Trophoblast cell (in vitro differentiated cells and primary cell): Measurements from ENCODE around the gene PIGU.
"Not testable (repeated sequence)": the region's sequence is repeated elsewhere in the genome, so short reads cannot be mapped to it uniquely, and the experiment has no call there.

ENCODE experiments used
- DNase-seq, 2 donors: peaks; one replicate each; pipeline ENCODE4 v3.0.0-alpha.2; 2016
- H2AFZ ChIP-seq: 2 replicates; pipeline ENCODE4 v1.6.1; 2013; ENCODE audit warnings: low read length, moderate library complexity, mild to moderate bottlenecking; ENCODE audit not compliant: insufficient read depth, poor library complexity
- H2AK5ac ChIP-seq: 2 replicates; pipeline ENCODE4 v1.6.1; 2013; ENCODE audit warnings: mild to moderate bottlenecking, low read length
- H2BK120ac ChIP-seq: 2 replicates; pipeline ENCODE4 v1.6.1; 2013; ENCODE audit warnings: low read length, mild to moderate bottlenecking, moderate library complexity; ENCODE audit not compliant: insufficient read depth, poor library complexity
- H2BK12ac ChIP-seq: 2 replicates; pipeline ENCODE4 v1.6.1; 2013; ENCODE audit warnings: mild to moderate bottlenecking, low read length, moderate library complexity
- H2BK5ac ChIP-seq: 2 replicates; pipeline ENCODE4 v1.6.1; 2013; ENCODE audit warnings: low read length, low read depth, moderate library complexity, mild to moderate bottlenecking; ENCODE audit not compliant: poor library complexity
- H3K14ac ChIP-seq: 2 replicates; pipeline ENCODE4 v1.6.1; 2013; ENCODE audit warnings: mild to moderate bottlenecking, low read length
- H3K18ac ChIP-seq: 2 replicates; pipeline ENCODE4 v1.6.1; 2013; ENCODE audit warnings: mild to moderate bottlenecking, low read length
- H3K23ac ChIP-seq: 2 replicates; pipeline ENCODE4 v1.6.1; 2013; ENCODE audit warnings: low read length
- H3K27ac ChIP-seq: 2 replicates; pipeline ENCODE4 v1.5.1; 2013; ENCODE audit warnings: low read depth, mild to moderate bottlenecking, inconsistent platforms, low read length, moderate library complexity
- H3K27me3 ChIP-seq: 2 replicates; pipeline ENCODE4 v1.6.1; 2013; ENCODE audit warnings: inconsistent platforms, mild to moderate bottlenecking, low read length, moderate library complexity; ENCODE audit not compliant: insufficient read depth
- H3K36me3 ChIP-seq, 2 experiments: 1 replicate in 1 of 2; 2 replicates in 1 of 2; pipeline ENCODE4 v1.6.1; 2013; ENCODE audit warnings: low read length in 2 of 2, mild to moderate bottlenecking in 2 of 2, moderate library complexity in 1 of 2; ENCODE audit not compliant: insufficient read depth in 2 of 2, control insufficient read depth in 1 of 2
- H3K4ac ChIP-seq: 2 replicates; pipeline ENCODE4 v1.6.1; 2013; ENCODE audit warnings: low read depth, mild to moderate bottlenecking, low read length, moderate library complexity
- H3K4me1 ChIP-seq, 2 experiments: 1 replicate in 1 of 2; 2 replicates in 1 of 2; pipeline ENCODE4 v1.6.1; 2013; ENCODE audit warnings: low read length in 2 of 2, mild to moderate bottlenecking in 2 of 2, moderate library complexity in 1 of 2; ENCODE audit not compliant: insufficient read depth in 2 of 2, control insufficient read depth in 1 of 2
- H3K4me2 ChIP-seq: 2 replicates; pipeline ENCODE4 v1.6.1; 2013; ENCODE audit warnings: inconsistent platforms, mild to moderate bottlenecking, low read length, moderate library complexity
- H3K4me3 ChIP-seq: 2 replicates; pipeline ENCODE4 v1.5.1; 2013; ENCODE audit warnings: mild to moderate bottlenecking, low read depth, low read length, inconsistent platforms
- H3K79me1 ChIP-seq: one replicate; pipeline ENCODE4 v1.6.1; 2013; ENCODE audit warnings: low read length
- H3K79me2 ChIP-seq: 2 replicates; pipeline ENCODE4 v1.6.1; 2013; ENCODE audit warnings: low read length, mild to moderate bottlenecking; ENCODE audit not compliant: control insufficient read depth, insufficient read depth, poor library complexity
- H3K9ac ChIP-seq: 2 replicates; pipeline ENCODE4 v1.6.1; 2013; ENCODE audit warnings: mild to moderate bottlenecking, low read length
- H3K9me3 ChIP-seq: 2 replicates; pipeline ENCODE4 v1.6.1; 2013; ENCODE audit warnings: low read depth, mild to moderate bottlenecking, control low read depth, inconsistent platforms, low read length; ENCODE audit not compliant: insufficient read depth
- H4K12ac ChIP-seq: 2 replicates; pipeline ENCODE4 v1.6.1; 2013; ENCODE audit warnings: low read depth, mild to moderate bottlenecking, low read length, moderate library complexity
- H4K8ac ChIP-seq: 2 replicates; pipeline ENCODE4 v1.6.1; 2013; ENCODE audit warnings: low read depth, mild to moderate bottlenecking, low read length, moderate library complexity
- H4K91ac ChIP-seq: one replicate; pipeline ENCODE4 v1.6.1; 2013; ENCODE audit warnings: low read depth, mild to moderate bottlenecking, low read length, moderate library complexity
- WGBS: extraction: QIAGEN DNeasy Blood & Tissue Kit; methylation state at CpG from one replicate; pipeline ENCODE4 v1.1.7; 2013; ENCODE audit warnings: missing lambda C conversion rate; ENCODE audit not compliant: insufficient read length, insufficient coverage; ENCODE audit errors: extremely low coverage; 5-methylcytosine and 5-hydroxymethylcytosine counted together

Gene PIGU

GRCh38 chr20:34719242-34720017, 42.5 kb upstream of the PIGU start:
- H3K36me3 ChIP-seq, result peaks cover 11 to 28% of the 10 kb centered on the region in 2 experiments
- not testable (repeated sequence) for H2AK5ac ChIP-seq, H3K14ac ChIP-seq, H3K9ac ChIP-seq, H3K27me3 ChIP-seq, H3K9me3 ChIP-seq, H3K4me2 ChIP-seq, DNase-seq, H4K12ac ChIP-seq, H3K23ac ChIP-seq, H2BK120ac ChIP-seq, H3K18ac ChIP-seq, H2BK5ac ChIP-seq, H3K79me2 ChIP-seq, H4K91ac ChIP-seq, H2BK12ac ChIP-seq, H3K27ac ChIP-seq, H3K79me1 ChIP-seq, H2AFZ ChIP-seq, H3K4me3 ChIP-seq, H3K4ac ChIP-seq, H3K4me1 ChIP-seq, H4K8ac ChIP-seq
- WGBS, result no CpG with 5 or more reads among the region's 13 CpGs

GRCh38 chr20:34717230-34718095, 40.6 kb upstream of the PIGU start:
- H3K9ac ChIP-seq, result no peak overlapping the region
- DNase-seq, result no peak
- H2AFZ ChIP-seq, result no peak overlapping the region
- no peak overlapping the region for H2BK5ac ChIP-seq
- no peak overlapping the region for H4K8ac ChIP-seq
- no peak overlapping the region for H3K14ac ChIP-seq
- no peak overlapping the region for H3K27ac ChIP-seq
- no peak overlapping the region for H3K23ac ChIP-seq
- no peak overlapping the region for H2BK120ac ChIP-seq
- WGBS, result no CpG with 5 or more reads among the region's 9 CpGs
- H4K12ac ChIP-seq, result no peak overlapping the region
- H3K4me1 ChIP-seq, result no peaks in the 10 kb centered on the region
- H3K4me3 ChIP-seq, result no peak overlapping the region
- H3K79me2 ChIP-seq, result no peaks in the 10 kb centered on the region
- no peaks in the 10 kb centered on the region for H3K9me3 ChIP-seq
- H3K36me3 ChIP-seq, result peaks cover 15 to 26% of the 10 kb centered on the region in 2 experiments
- no peak overlapping the region for H2BK12ac ChIP-seq
- H3K18ac ChIP-seq, result no peak overlapping the region
- H3K27me3 ChIP-seq, result no peaks in the 10 kb centered on the region
- no peak overlapping the region for H2AK5ac ChIP-seq
- no peak overlapping the region for H3K4me2 ChIP-seq
- H3K4ac ChIP-seq, result no peak overlapping the region
- no peaks in the 10 kb centered on the region for H3K79me1 ChIP-seq
- H4K91ac ChIP-seq, result no peak overlapping the region

- DNase-seq, result no peak
- no peak overlapping the region for H3K4me3 ChIP-seq
- no peaks in the 10 kb centered on the region for H3K27me3 ChIP-seq
- H2AFZ ChIP-seq, result no peak overlapping the region
- no peak overlapping the region for H4K91ac ChIP-seq
- no peak overlapping the region for H2BK12ac ChIP-seq
- H2AK5ac ChIP-seq, result no peak overlapping the region
- no peak overlapping the region for H3K27ac ChIP-seq
- H3K79me2 ChIP-seq, result no peaks in the 10 kb centered on the region
- no CpG with 5 or more reads among the region's 2 CpGs for WGBS
- peaks cover 18 to 26% of the 10 kb centered on the region in 2 experiments for H3K36me3 ChIP-seq
- H3K23ac ChIP-seq, result no peak overlapping the region
- H4K8ac ChIP-seq, result no peak overlapping the region
- H3K4ac ChIP-seq, result no peak overlapping the region
- H4K12ac ChIP-seq, result no peak overlapping the region
- no peak overlapping the region for H3K9ac ChIP-seq
- no peak overlapping the region for H2BK5ac ChIP-seq
- no peak overlapping the region for H2BK120ac ChIP-seq
- H3K79me1 ChIP-seq, result no peaks in the 10 kb centered on the region
- H3K9me3 ChIP-seq, result no peaks in the 10 kb centered on the region
- H3K4me2 ChIP-seq, result no peak overlapping the region
- no peak overlapping the region for H3K18ac ChIP-seq
- H3K4me1 ChIP-seq, result no peaks in the 10 kb centered on the region
- no peak overlapping the region for H3K14ac ChIP-seq
These were observed 40.0 kb upstream of the PIGU start for GRCh38 chr20:34716921-34717229.

GRCh38 chr20:34715384-34715783, 38.5 kb upstream of the PIGU start:
- H3K9me3 ChIP-seq, result no peaks in the 10 kb centered on the region
- H4K8ac ChIP-seq, result no peak overlapping the region
- H3K79me1 ChIP-seq, result no peaks in the 10 kb centered on the region
- no peak overlapping the region for H4K91ac ChIP-seq
- no peak overlapping the region for H3K9ac ChIP-seq
- WGBS, result no CpG with 5 or more reads among the region's 4 CpGs
- H3K14ac ChIP-seq, result no peak overlapping the region
- DNase-seq, result no peak
- H3K4me1 ChIP-seq, result no peaks in the 10 kb centered on the region
- H3K79me2 ChIP-seq, result no peaks in the 10 kb centered on the region
- no peak overlapping the region for H2AFZ ChIP-seq
- H2BK12ac ChIP-seq, result no peak overlapping the region
- no peak overlapping the region for H3K23ac ChIP-seq
- H3K4me3 ChIP-seq, result no peak overlapping the region
- peaks cover 3% of the 10 kb centered on the region for H3K27me3 ChIP-seq
- no peak overlapping the region for H4K12ac ChIP-seq
- H3K18ac ChIP-seq, result no peak overlapping the region
- no peak overlapping the region for H2AK5ac ChIP-seq
- H3K36me3 ChIP-seq, result peaks cover 25 to 28% of the 10 kb centered on the region in 2 experiments
- H3K4ac ChIP-seq, result no peak overlapping the region
- H2BK120ac ChIP-seq, result no peak overlapping the region
- H2BK5ac ChIP-seq, result no peak overlapping the region
- no peak overlapping the region for H3K4me2 ChIP-seq
- H3K27ac ChIP-seq, result no peak overlapping the region
